PC-9 (cell line): ENCODE measurements around the gene CSNK1D.

Experiments
- CTCF ChIP-seq: fragments of 200-600 bp; sonication (generic); conservative IDR thresholded peaks from 2 replicates; pipeline ENCODE4 v1.6.1; 2017; ENCODE audit warnings: mixed run types, antibody characterized with exemption, mild to moderate bottlenecking, moderate library complexity
- EZH2 ChIP-seq: fragments of 200-600 bp; sonication (generic); IDR thresholded peaks from 2 replicates; pipeline ENCODE4 v1.8.0; 2017; ENCODE audit warnings: antibody characterized with exemption, low read depth

- TF ChIP-seq CTCF (no peak), EZH2 (no peak)
Observed at GRCh38 chr17:82281076-82281475, 7.6 kb upstream of the CSNK1D start.
